Gastroesophageal sphincter (tissue), 4 donors: ENCODE measurements around the gene VIM. TPM values are rescaled to one million over a fixed set of nuclear protein-coding genes. Genes with fewer than 3 reads are reported as not detected.

Experiments used
- ATAC-seq: fragments of 150-250 bp; one replicate; pipeline ENCODE4 v1.9.1; 2016; ENCODE audit warnings: mild to moderate bottlenecking, moderate library complexity
- H3K27ac ChIP-seq, 4 donors: fragments of 200-600 bp; sonication (generic) in 3 of 4; 1 replicate in 3 of 4; 2 replicates in 1 of 4; pipeline ENCODE4 v1.5.1; 2016 to 2019
- H3K27me3 ChIP-seq: fragments of 200-600 bp; sonication (generic); one replicate; pipeline ENCODE4 v1.5.1; 2019
- H3K36me3 ChIP-seq, 2 donors: fragments of 200-600 bp; sonication (generic); one replicate each; pipeline ENCODE4 v1.5.1; 2019; ENCODE audit warnings: control low read depth in 1 of 2
- H3K4me1 ChIP-seq, 3 donors: fragments of 200-600 bp; sonication (generic); 1 replicate in 2 of 3; 2 replicates in 1 of 3; pipeline ENCODE4 v1.5.1; 2016 to 2019; ENCODE audit warnings: control low read depth in 2 of 3
- H3K4me3 ChIP-seq, 2 donors: fragments of 200-600 bp; sonication (generic); one replicate each; pipeline ENCODE4 v1.5.1; 2019; ENCODE audit warnings: mild to moderate bottlenecking in 1 of 2, moderate library complexity in 1 of 2
- H3K9me3 ChIP-seq, 3 donors: fragments of 200-600 bp; sonication (generic); one replicate each; pipeline ENCODE4 v1.5.1; 2017 to 2019; ENCODE audit warnings: control low read depth in 2 of 3
- EP300 ChIP-seq: sonication (generic); formaldehyde crosslinking; IDR thresholded peaks from one replicate; pipeline ENCODE4 v1.6.1; 2017; ENCODE audit warnings: antibody characterized with exemption, mild to moderate bottlenecking
- POLR2A ChIP-seq, 2 donors: fragments of 450-650 bp; IDR thresholded peaks; one replicate each; pipeline ENCODE4 v1.6.1; 2017; ENCODE audit warnings: antibody characterized with exemption in 2 of 2, mild to moderate bottlenecking in 2 of 2, moderate library complexity in 1 of 2
- POLR2AphosphoS5 ChIP-seq: sonication (generic); formaldehyde crosslinking; IDR thresholded peaks from one replicate; pipeline ENCODE4 v1.6.1; 2017; ENCODE audit warnings: antibody characterized with exemption
- WGBS, 2 donors: methylation state at CpG; one replicate each; pipeline ENCODE4 v1.1.5; 2018; ENCODE audit warnings: low coverage in 1 of 2; 5-methylcytosine and 5-hydroxymethylcytosine counted together
- total RNA-seq, 4 donors: library from RNA; depleted of rRNA; stranded (reverse); fragments of >200 nt; gene quantifications; one replicate each; pipeline ENCODE4 v1.1.0, GENCODE V29; 2016
- TF ChIP-seq, protein P1 (sequence below), 4 experiments: fragments of 200-600 bp in 2 of 4; fragments of 450-650 bp in 2 of 4; sonication (generic) in 1 of 4; IDR thresholded peaks; one replicate each; pipeline ENCODE4 v1.5.1; 2017 to 2019; ENCODE audit warnings: antibody characterized with exemption in 4 of 4, mild to moderate bottlenecking in 2 of 4, moderate library complexity in 2 of 4

Gene VIM
- total RNA-seq, 4 donors from 2014 or later = 1,560 to 2,767 (median 2,026) TPM

DNA sequence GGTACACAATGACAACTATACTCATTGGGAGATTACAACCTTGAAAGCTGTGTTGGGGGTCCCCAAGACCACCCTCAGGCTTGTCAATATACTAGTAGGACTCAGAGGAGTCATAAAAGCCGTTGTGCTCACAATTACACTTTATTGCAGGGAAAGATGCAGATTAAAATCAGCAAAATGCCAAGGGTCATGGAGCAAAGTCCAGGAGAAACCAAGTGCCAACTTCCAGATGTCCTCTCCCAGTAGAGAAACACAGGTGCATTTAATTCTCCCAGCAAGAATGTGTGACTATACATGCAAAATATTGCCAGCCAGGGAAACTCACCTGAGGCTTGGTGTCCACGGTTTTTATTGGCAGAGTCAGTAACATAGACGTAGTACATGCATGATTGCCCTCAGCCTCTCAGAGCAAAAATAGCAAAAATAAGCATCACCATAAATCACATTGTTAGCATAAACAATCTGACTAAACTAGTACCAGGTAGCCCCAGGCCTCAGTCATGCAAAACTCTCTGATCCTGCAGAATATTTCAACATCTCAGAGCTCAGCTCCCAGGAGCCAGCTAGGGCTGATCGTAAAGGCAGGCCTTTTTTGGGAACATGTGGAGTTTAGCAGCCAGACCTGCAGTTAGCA, 50.7 kb downstream of the VIM start:
- WGBS, 2 donors = 63 to 65% methylated on average over 2 of the region's 4 CpGs
- Histone ChIP-seq H3K9me3 (peaks cover 0 to 34% (median 0%) of the 10 kb centered on the region in 3 donors), H3K27ac (no peak overlapping the region), H3K4me1 (no peaks in the 10 kb centered on the region), H3K4me3 (no peak overlapping the region), H3K27me3 (peaks cover 5% of the 10 kb centered on the region), H3K36me3 (no peaks in the 10 kb centered on the region)
- ATAC-seq = no peak
- TF ChIP-seq POLR2A (IDR thresholded peaks at IDR 0.05) (no peak), POLR2AphosphoS5 (no peak), EP300 (no peak)
- TF ChIP-seq, protein P1, sequence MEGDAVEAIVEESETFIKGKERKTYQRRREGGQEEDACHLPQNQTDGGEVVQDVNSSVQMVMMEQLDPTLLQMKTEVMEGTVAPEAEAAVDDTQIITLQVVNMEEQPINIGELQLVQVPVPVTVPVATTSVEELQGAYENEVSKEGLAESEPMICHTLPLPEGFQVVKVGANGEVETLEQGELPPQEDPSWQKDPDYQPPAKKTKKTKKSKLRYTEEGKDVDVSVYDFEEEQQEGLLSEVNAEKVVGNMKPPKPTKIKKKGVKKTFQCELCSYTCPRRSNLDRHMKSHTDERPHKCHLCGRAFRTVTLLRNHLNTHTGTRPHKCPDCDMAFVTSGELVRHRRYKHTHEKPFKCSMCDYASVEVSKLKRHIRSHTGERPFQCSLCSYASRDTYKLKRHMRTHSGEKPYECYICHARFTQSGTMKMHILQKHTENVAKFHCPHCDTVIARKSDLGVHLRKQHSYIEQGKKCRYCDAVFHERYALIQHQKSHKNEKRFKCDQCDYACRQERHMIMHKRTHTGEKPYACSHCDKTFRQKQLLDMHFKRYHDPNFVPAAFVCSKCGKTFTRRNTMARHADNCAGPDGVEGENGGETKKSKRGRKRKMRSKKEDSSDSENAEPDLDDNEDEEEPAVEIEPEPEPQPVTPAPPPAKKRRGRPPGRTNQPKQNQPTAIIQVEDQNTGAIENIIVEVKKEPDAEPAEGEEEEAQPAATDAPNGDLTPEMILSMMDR (IDR thresholded peaks at IDR 0.05) = no peak

DNA sequence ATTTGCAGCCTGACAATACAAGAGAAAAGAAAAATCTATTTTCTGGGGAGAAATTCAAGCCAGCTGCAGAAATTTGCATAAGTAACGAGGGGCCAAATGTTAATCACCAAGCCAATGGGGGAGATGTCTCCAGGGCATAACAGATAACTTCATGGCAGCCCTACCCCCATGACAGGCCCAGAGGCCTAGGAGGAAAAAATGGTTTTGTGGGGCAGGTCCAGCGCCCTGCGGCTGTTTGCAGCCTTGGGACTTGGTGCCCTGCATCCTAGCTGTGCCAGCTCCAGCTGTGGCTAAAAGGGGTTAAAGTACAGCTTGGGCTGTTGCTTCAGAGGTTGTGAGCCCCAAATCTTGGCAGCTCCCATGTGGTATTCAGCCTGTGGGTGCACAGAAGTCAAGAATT, 54.3 kb downstream of the VIM start:
- 71 to 80% methylated on average over 1 to 3 of the region's 3 CpGs for WGBS, 2 donors
- H3K27ac ChIP-seq = no peak overlapping the region
- H3K36me3 ChIP-seq = no peaks in the 10 kb centered on the region
- no peak for ATAC-seq
- no peaks in the 10 kb centered on the region for H3K4me1 ChIP-seq
- H3K4me3 ChIP-seq = no peak overlapping the region
- H3K27me3 ChIP-seq = no peaks in the 10 kb centered on the region
- TF ChIP-seq POLR2A (IDR thresholded peaks at IDR 0.05) (no peak), POLR2AphosphoS5 (no peak), EP300 (no peak)
- TF ChIP-seq, protein P1 (IDR thresholded peaks at IDR 0.05) = no peak
- peaks cover 0 to 37% (median 0%) of the 10 kb centered on the region in 3 donors for H3K9me3 ChIP-seq

DNA sequence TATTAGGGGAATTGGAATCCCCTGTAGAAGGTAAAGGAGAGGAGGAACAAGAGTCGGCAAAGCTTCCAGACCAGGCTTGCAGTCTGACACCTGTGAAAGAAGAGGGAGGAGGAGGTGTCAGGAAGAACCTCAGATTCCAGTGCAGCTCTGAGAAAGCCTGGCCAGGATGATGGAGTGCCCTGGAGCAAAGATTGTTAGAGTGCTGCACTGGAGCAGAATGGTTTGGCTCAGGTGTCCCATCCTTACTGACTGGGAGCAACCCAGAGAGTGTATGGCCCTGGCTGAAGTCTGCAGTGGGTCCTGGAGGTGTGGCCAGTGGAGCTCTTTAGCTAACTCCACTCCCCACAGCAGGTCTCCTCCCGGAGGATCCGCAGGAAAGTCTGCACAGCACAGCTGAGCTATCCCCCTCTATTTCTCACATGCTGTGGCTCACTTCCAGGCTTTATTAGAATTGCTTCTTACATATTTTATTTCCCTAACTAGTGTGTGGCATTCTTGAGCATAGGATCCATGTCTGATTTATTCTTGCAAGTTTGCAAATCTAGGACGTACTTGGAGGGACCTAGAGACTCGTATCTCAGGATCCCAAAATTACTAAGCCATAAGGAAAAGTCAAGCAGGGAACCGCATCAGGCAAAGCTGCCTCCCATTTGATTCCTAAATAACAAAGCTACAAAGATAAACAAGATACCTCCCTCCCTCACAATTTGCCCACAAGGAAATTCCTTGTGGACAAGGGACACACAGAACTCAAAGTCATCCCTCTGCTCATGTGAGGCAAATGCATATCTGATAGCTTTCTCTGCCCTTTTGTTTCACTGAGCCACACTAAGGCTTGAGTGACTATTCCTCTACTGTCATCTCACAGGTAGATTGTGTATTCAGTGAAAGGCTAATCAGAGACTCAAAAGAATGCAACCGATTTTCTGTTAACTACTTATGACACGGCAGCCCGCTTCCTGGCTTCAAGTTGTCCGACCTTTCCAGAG, 58.8 kb downstream of the VIM start:
- Histone ChIP-seq H3K36me3 (no peaks in the 10 kb centered on the region), H3K4me1 (no peaks in the 10 kb centered on the region), H3K4me3 (no peak overlapping the region), H3K27ac (no peak overlapping the region), H3K9me3 (peaks cover 0 to 33% (median 0%) of the 10 kb centered on the region in 3 donors), H3K27me3 (peaks cover 22% of the 10 kb centered on the region)
- TF ChIP-seq POLR2AphosphoS5 = no peak
- no peak for ATAC-seq
- WGBS, 2 donors = 49 to 61% methylated on average over 7 of the region's 10 CpGs

Other genes starting within 250 kb of the VIM start
- gene CUBN, start 98.4 kb upstream of the VIM start, total RNA-seq = 1 to 10 TPM in 3 of 4 donors, under 1 TPM in 1; 0.37 to 2.8 (median 1.6) TPM
- 1 to 10 TPM; 4.5 to 6.4 (median 5.3) TPM for gene TRDMT1, start 26.6 kb upstream of the VIM start, total RNA-seq
- 1 to 10 TPM in 2 of 4 donors, not detected in 2; 1.5 to 1.9 TPM for gene ST8SIA6, start 226.4 kb downstream of the VIM start, total RNA-seq